NCI-H2196 (cell line): ENCODE results near the gene GLRX5.
"Not testable (repeated sequence)": the region's sequence is repeated elsewhere in the genome, so short reads cannot be mapped to it uniquely, and the experiment has no call there.

Experiments used
- DNase-seq: peaks from one replicate; lab custom pipeline; 2025; ENCODE audit not compliant: unreplicated experiment; lab: John Stamatoyannopoulos, UW

Gene GLRX5

GRCh38 chr14:95498622-95499353, 36.1 kb upstream of the GLRX5 start:
- no peak for DNase-seq

GRCh38 chr14:95499354-95499750, 35.5 kb upstream of the GLRX5 start:
- no peak for DNase-seq

- DNase-seq, result no peak
These were observed 34.6 kb upstream of the GLRX5 start for GRCh38 chr14:95500201-95500681.

- no peak for DNase-seq
These were observed 34.0 kb upstream of the GLRX5 start for GRCh38 chr14:95500772-95501401.

- no peak for DNase-seq
These were observed 32.4 kb upstream of the GLRX5 start for GRCh38 chr14:95502381-95502950.

GRCh38 chr14:95503365-95504134, 31.3 kb upstream of the GLRX5 start:
- no peak for DNase-seq

- no peak for DNase-seq
These were observed 30.5 kb upstream of the GLRX5 start for GRCh38 chr14:95504135-95505029.

GRCh38 chr14:95505030-95505589, 29.7 kb upstream of the GLRX5 start:
- no peak for DNase-seq

- DNase-seq, result peak; percentile 38
These were observed 27.7 kb upstream of the GLRX5 start for GRCh38 chr14:95507174-95507573.

- peak; percentile 55 for DNase-seq
These were observed 27.1 kb upstream of the GLRX5 start for GRCh38 chr14:95507701-95508103.

- DNase-seq, result no peak
These were observed 26.5 kb upstream of the GLRX5 start for GRCh38 chr14:95508377-95508776.

GRCh38 chr14:95509495-95509894, 25.4 kb upstream of the GLRX5 start:
- DNase-seq, result no peak

GRCh38 chr14:95510344-95510743, 24.5 kb upstream of the GLRX5 start:
- DNase-seq, result not testable (repeated sequence)

- DNase-seq, result no peak
These were observed 24.0 kb upstream of the GLRX5 start for GRCh38 chr14:95510804-95511203.

GRCh38 chr14:95511687-95512086, 23.2 kb upstream of the GLRX5 start:
- DNase-seq, result no peak

- no peak for DNase-seq
These were observed 21.6 kb upstream of the GLRX5 start for GRCh38 chr14:95513291-95513690.

- peak; percentile 68 for DNase-seq
These were observed 20.4 kb upstream of the GLRX5 start for GRCh38 chr14:95514131-95515079.

GRCh38 chr14:95515080-95515489, 19.8 kb upstream of the GLRX5 start:
- peak; percentile 37 for DNase-seq
